A549 (cell line): Measurements from ENCODE around the gene DDAH2. TPM values are rescaled to one million over a fixed set of nuclear protein-coding genes. Genes with fewer than 3 reads are reported as not detected.

Source experiments
- ATAC-seq, 2 experiments: fragments of 200-7000 bp in 1 of 2; fragments of >200 bp in 1 of 2; cut with Nextera tagmentation in 1 of 2; cut with Tn5 transposase in 1 of 2; 3 replicates each; pipeline versions ENCODE4 v1.8.0 to v1.9.1; 2018 to 2020; ENCODE audit warnings: mild to moderate bottlenecking in 1 of 2, moderate library complexity in 1 of 2
- CTCF ChIA-PET: fragments of 300-600 bp; sonication (Branson Sonifier 250); formaldehyde crosslinking; extraction: SDS; loops from one replicate; lab custom pipeline; 2021; ENCODE audit warnings: antibody characterized with exemption, inconsistent platforms; lab: Yijun Ruan, JAX
- POLR2A ChIA-PET: fragments of 350-600 bp; formaldehyde crosslinking; extraction: SDS; loops from one replicate; lab custom pipeline; 2021; ENCODE audit warnings: antibody characterized with exemption, inconsistent platforms; lab: Yijun Ruan, JAX
- DNase-seq, 2 experiments: peaks; one replicate each; pipeline versions ENCODE4 v3.0.0 to v3.0.0-alpha.2; 2011 to 2016; ENCODE audit warnings: low read depth in 1 of 2, low spot score in 1 of 2
- FAIRE-seq: peaks from 2 replicates; lab custom pipeline; 2011; peaks lifted over from hg19 to GRCh38; lab: Jason Lieb, UNC
- H3K27ac ChIP-seq, 2 experiments: fragments of >200 bp; sonication (Bioruptor Twin); formaldehyde crosslinking; 3 replicates each; pipeline ENCODE4 v1.5.1; 2016 to 2017
- H3K4me1 ChIP-seq: fragments of >200 bp; sonication (Bioruptor Twin); formaldehyde crosslinking; 3 replicates; pipeline ENCODE4 v1.6.1; 2016
- H3K4me2 ChIP-seq: fragments of >200 bp; sonication (Bioruptor Twin); formaldehyde crosslinking; 3 replicates; pipeline ENCODE4 v1.6.1; 2016
- H3K4me3 ChIP-seq: fragments of >200 bp; sonication (Bioruptor Twin); formaldehyde crosslinking; 3 replicates; pipeline ENCODE4 v1.5.1; 2016
- H3K9me3 ChIP-seq: fragments of >200 bp; sonication (Bioruptor Twin); formaldehyde crosslinking; 3 replicates; pipeline ENCODE4 v1.6.1; 2016
- ATOH8 ChIP-seq: fragments of 250-450 bp; sonication (Bioruptor Pico); IDR thresholded peaks from 2 replicates; pipeline ENCODE4 v1.5.0; 2020; ENCODE audit warnings: low read depth, mild to moderate bottlenecking, moderate library complexity
- BHLHE40 ChIP-seq: IDR thresholded peaks from 2 replicates; pipeline ENCODE4 v1.6.1; 2012; ENCODE audit warnings: low read depth, low read length, inconsistent platforms
- CBX2 ChIP-seq: fragments of 200-600 bp; sonication (generic); IDR thresholded peaks from 2 replicates; pipeline ENCODE4 v1.6.1; 2016; ENCODE audit warnings: low read depth, mild to moderate bottlenecking, borderline replicate concordance
- CEBPB ChIP-seq, 2 experiments: fragments of >200 bp in 1 of 2; sonication (Bioruptor Twin) in 1 of 2; formaldehyde crosslinking in 1 of 2; IDR thresholded peaks; 2 replicates each; pipeline ENCODE4 v1.6.1; 2012 to 2016
- EHF ChIP-seq: fragments of 250-450 bp; sonication (Bioruptor Pico); IDR thresholded peaks from 2 replicates; pipeline ENCODE4 v1.5.0; 2020; ENCODE audit warnings: mild to moderate bottlenecking
- EHMT2 ChIP-seq: fragments of 200-600 bp; sonication (generic); IDR thresholded peaks from 2 replicates; pipeline ENCODE4 v1.6.1; 2016; ENCODE audit warnings: antibody characterized with exemption, low read depth, mild to moderate bottlenecking, moderate library complexity
- ELK1 ChIP-seq: fragments of 150-350 bp; IDR thresholded peaks from 2 replicates; pipeline ENCODE4 v1.6.1; 2014; ENCODE audit warnings: low read depth, mild to moderate bottlenecking, low read length
- EP300 ChIP-seq, 2 experiments: fragments of >200 bp; sonication (Bioruptor Twin); formaldehyde crosslinking; IDR thresholded peaks; 2 replicates in 1 of 2; 3 replicates in 1 of 2; pipeline ENCODE4 v1.6.1; 2016 to 2017
- FOSL2 ChIP-seq, 2 experiments: fragments of 450-650 bp in 1 of 2; fragments of >200 bp in 1 of 2; sonication (Bioruptor Twin) in 1 of 2; formaldehyde crosslinking; IDR thresholded peaks; 2 replicates each; pipeline versions ENCODE4 v1.5.0 to v1.6.1; 2016 to 2020; ENCODE audit warnings: mild to moderate bottlenecking in 1 of 2, moderate library complexity in 1 of 2
- FOXS1 ChIP-seq: fragments of 250-450 bp; sonication (Bioruptor Pico); IDR thresholded peaks from 2 replicates; pipeline ENCODE4 v1.5.0; 2020; ENCODE audit warnings: mild to moderate bottlenecking, moderate library complexity
- HDAC2 ChIP-seq: fragments of 200-600 bp; sonication (generic); IDR thresholded peaks from 2 replicates; pipeline ENCODE4 v1.6.1; 2016
- HEYL ChIP-seq: fragments of 250-450 bp; sonication (Bioruptor Pico); IDR thresholded peaks from 2 replicates; pipeline ENCODE4 v1.8.0; 2021; ENCODE audit warnings: mild to moderate bottlenecking, moderate library complexity
- HOXA7 ChIP-seq: fragments of 250-450 bp; sonication (Bioruptor Pico); IDR thresholded peaks from 2 replicates; pipeline ENCODE4 v1.5.0; 2020; ENCODE audit warnings: mild to moderate bottlenecking, moderate library complexity
- HOXB5 ChIP-seq: fragments of 250-450 bp; sonication (Bioruptor Pico); IDR thresholded peaks from 2 replicates; pipeline ENCODE4 v1.5.0; 2020; ENCODE audit warnings: mild to moderate bottlenecking, moderate library complexity
- JUN ChIP-seq, 2 experiments: fragments of >200 bp; sonication (Bioruptor Twin); formaldehyde crosslinking; IDR thresholded peaks; 2 replicates in 1 of 2; 3 replicates in 1 of 2; pipeline ENCODE4 v1.6.1; 2016 to 2017
- MAFK ChIP-seq: fragments of 450-650 bp; IDR thresholded peaks from 2 replicates; pipeline ENCODE4 v1.6.1; 2014; ENCODE audit not compliant: partially characterized antibody
- NR3C1 ChIP-seq: fragments of >200 bp; sonication (Bioruptor Twin); formaldehyde crosslinking; IDR thresholded peaks from 3 replicates; pipeline ENCODE4 v1.6.1; 2017
- POLR2AphosphoS2 ChIP-seq: conservative IDR thresholded peaks from 2 replicates; pipeline ENCODE4 v1.6.1; 2012; ENCODE audit warnings: low read length, improper control_type of control experiment, inconsistent platforms
- RAD21 ChIP-seq, 2 experiments: fragments of >200 bp in 1 of 2; sonication (Bioruptor Twin) in 1 of 2; formaldehyde crosslinking in 1 of 2; IDR thresholded peaks in 1 of 2; conservative IDR thresholded peaks in 1 of 2; 2 replicates in 1 of 2; 3 replicates in 1 of 2; pipeline ENCODE4 v1.6.1; 2012 to 2018; ENCODE audit warnings: inconsistent platforms in 1 of 2
- RARB ChIP-seq: fragments of 250-450 bp; sonication (Bioruptor Pico); IDR thresholded peaks from 2 replicates; pipeline ENCODE4 v1.8.0; 2021; ENCODE audit warnings: mild to moderate bottlenecking, moderate library complexity
- RFX5 ChIP-seq: fragments of 450-650 bp; IDR thresholded peaks from 2 replicates; pipeline ENCODE4 v1.7.1; 2014; ENCODE audit warnings: antibody characterized with exemption, mild to moderate bottlenecking, moderate library complexity
- RNF2 ChIP-seq: fragments of 200-600 bp; sonication (generic); IDR thresholded peaks from 2 replicates; pipeline ENCODE4 v1.6.1; 2016; ENCODE audit warnings: low read depth, mild to moderate bottlenecking, antibody characterized with exemption, moderate library complexity, borderline replicate concordance
- SREBF2 ChIP-seq: fragments of 450-650 bp; IDR thresholded peaks from 2 replicates; pipeline ENCODE4 v1.6.1; 2014; ENCODE audit warnings: mild to moderate bottlenecking, moderate library complexity
- ZC3H11A ChIP-seq: fragments of 450-650 bp; IDR thresholded peaks from 2 replicates; pipeline ENCODE4 v1.6.1; 2014; ENCODE audit warnings: antibody characterized with exemption, mild to moderate bottlenecking
- ZNF302 ChIP-seq: fragments of 250-450 bp; sonication (Bioruptor Pico); IDR thresholded peaks from 2 replicates; pipeline ENCODE4 v1.9.0; 2021; ENCODE audit warnings: inconsistent platforms, mild to moderate bottlenecking, moderate library complexity
- ZSCAN20 ChIP-seq: fragments of 250-450 bp; sonication (Bioruptor Pico); IDR thresholded peaks from 2 replicates; pipeline ENCODE4 v1.8.0; 2022; ENCODE audit warnings: mild to moderate bottlenecking, moderate library complexity
- WGBS: methylation state at CpG from one replicate; pipeline ENCODE4 v1.1.6; 2017; ENCODE audit errors: missing lambda C conversion rate; 5-methylcytosine and 5-hydroxymethylcytosine counted together
- polyA plus RNA-seq, 4 experiments: library from polyadenylated mRNA; depleted of rRNA in 3 of 4; stranded (reverse); fragments of >200 nt; fragmentation: RNase III in 1 of 4; extraction: RNeasy Plus Mini Kit Qiagen cat#74134 plus additional on column Dnase treatment in 1 of 4; gene quantifications; 2 replicates in 3 of 4; 3 replicates in 1 of 4; pipeline ENCODE4 v1.2.3, GENCODE V29; 2011 to 2017
- TF ChIP-seq, protein P1 (sequence below): fragments of >200 bp; sonication (Bioruptor Twin); formaldehyde crosslinking; IDR thresholded peaks from 3 replicates; pipeline ENCODE4 v1.6.1; 2016
- TF ChIP-seq, protein P2 (sequence below): fragments of >200 bp; sonication (Bioruptor Twin); formaldehyde crosslinking; IDR thresholded peaks from 2 replicates; pipeline ENCODE4 v1.6.1; 2016

DDAH2 gene
- polyA plus RNA-seq, 2 of the 4 experiments (the other 2 are of a cell fraction): 19.3 to 54.5 TPM

DNA sequence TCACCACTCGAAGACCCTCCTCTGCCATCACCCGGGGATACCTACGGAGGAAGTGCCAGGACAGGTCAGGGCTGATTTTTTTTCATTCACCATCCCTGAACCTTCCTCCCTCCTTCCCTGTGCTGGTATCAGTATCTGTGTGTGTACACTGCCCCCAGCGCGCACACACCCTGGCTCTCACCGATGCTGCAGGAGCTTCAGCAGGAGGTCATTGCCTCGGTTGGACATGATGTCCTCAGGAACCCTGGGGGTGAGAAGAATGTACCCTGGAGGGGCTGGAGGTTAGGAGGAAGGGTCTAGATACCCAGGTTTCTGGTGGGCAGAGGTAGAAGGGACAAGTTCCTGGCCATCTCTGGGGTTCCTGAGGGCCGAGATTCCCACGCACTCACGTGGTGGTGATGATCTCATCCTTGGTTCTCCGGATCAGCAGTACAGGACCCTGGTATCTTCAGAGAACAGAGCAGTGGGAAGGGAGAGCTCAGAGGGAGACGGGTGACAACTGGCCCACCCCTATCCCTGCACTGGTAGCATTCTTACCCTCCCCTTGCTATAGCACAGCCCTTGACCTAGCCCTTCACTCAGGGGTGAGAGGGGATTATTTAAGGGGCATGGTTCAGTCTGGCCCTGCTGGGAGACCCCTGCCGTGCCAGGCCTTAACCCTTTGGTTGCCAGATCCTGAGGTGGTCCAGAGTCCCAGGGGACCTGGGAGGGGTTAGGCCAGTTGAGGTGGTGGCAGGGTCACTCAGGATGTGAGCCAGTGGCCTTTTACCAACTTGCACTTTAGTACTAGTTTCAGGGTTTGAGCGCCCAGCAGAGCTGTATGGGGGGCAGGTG, 41.0 kb downstream of the DDAH2 start:
- POLR2A ChIA-PET: no interaction called here
- TF ChIP-seq ATOH8 (CRISPR knock-in tag): no peak
- TF ChIP-seq, protein P1, sequence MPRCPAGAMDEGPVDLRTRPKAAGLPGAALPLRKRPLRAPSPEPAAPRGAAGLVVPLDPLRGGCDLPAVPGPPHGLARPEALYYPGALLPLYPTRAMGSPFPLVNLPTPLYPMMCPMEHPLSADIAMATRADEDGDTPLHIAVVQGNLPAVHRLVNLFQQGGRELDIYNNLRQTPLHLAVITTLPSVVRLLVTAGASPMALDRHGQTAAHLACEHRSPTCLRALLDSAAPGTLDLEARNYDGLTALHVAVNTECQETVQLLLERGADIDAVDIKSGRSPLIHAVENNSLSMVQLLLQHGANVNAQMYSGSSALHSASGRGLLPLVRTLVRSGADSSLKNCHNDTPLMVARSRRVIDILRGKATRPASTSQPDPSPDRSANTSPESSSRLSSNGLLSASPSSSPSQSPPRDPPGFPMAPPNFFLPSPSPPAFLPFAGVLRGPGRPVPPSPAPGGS: no peak
- TF ChIP-seq BHLHE40: no peak
- no peak for TF ChIP-seq CBX2
- no peak for TF ChIP-seq HOXB5 (CRISPR knock-in tag)
- TF ChIP-seq RARB (CRISPR knock-in tag): no peak
- no peak for TF ChIP-seq POLR2AphosphoS2
- TF ChIP-seq SREBF2: no peak
- TF ChIP-seq ZNF302 (CRISPR knock-in tag): no peak
- no peak for TF ChIP-seq NR3C1
- no peak for TF ChIP-seq CEBPB (IDR thresholded peaks at IDR 0.05)
- TF ChIP-seq, protein P2, sequence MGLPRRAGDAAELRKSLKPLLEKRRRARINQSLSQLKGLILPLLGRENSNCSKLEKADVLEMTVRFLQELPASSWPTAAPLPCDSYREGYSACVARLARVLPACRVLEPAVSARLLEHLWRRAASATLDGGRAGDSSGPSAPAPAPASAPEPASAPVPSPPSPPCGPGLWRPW: no peak
- no peak for TF ChIP-seq ZC3H11A
- TF ChIP-seq HOXA7 (CRISPR knock-in tag): no peak
- TF ChIP-seq ELK1: no peak
- TF ChIP-seq HDAC2: no peak
- no peak for TF ChIP-seq RAD21 (conservative IDR thresholded peaks at IDR 0.05 in 1 of 2, IDR thresholded peaks at IDR 0.05 in 1 of 2)
- TF ChIP-seq EP300 (IDR thresholded peaks at IDR 0.05): no peak
- no peak for ATAC-seq
- FAIRE-seq: no peak
- Histone ChIP-seq H3K4me2 (no peak overlapping the region), H3K4me3 (no peak overlapping the region), H3K27ac (no peak overlapping the region), H3K9me3 (no peaks in the 10 kb centered on the region), H3K4me1 (no peaks in the 10 kb centered on the region; the same call in 2 of the 3 replicates)
- DNase-seq: no peak
- WGBS: 89% methylated on average over 12 of the region's 14 CpGs
- CTCF ChIA-PET: interaction anchor here (1.6 to 2.5 kb wide), 4 partner anchors 16 to 142 kb away, joined by 6 to 9 read pairs (median 8); partner anchors contain the start of gene ABHD16A

- FAIRE-seq (no peak), DNase-seq (no peak), ATAC-seq (no peak)
- ChIA-PET CTCF (interaction anchor here (1.1 to 2.5 kb wide), 5 partner anchors 15 to 152 kb away, joined by 3 to 9 read pairs (median 7); partner anchors contain the start of gene ABHD16A), POLR2A (no interaction called here)
- TF ChIP-seq RNF2: no peak
- TF ChIP-seq ZSCAN20: no peak
- TF ChIP-seq POLR2AphosphoS2: no peak
- TF ChIP-seq RFX5: no peak
- no peak for TF ChIP-seq FOXS1 (CRISPR knock-in tag)
- no peak for TF ChIP-seq EHF (CRISPR knock-in tag)
- no peak for TF ChIP-seq EHMT2
- TF ChIP-seq FOSL2 (IDR thresholded peaks at IDR 0.05): no peak
- TF ChIP-seq FOSL2 (CRISPR knock-in tag; IDR thresholded peaks at IDR 0.05): no peak
- no peak for TF ChIP-seq JUN (IDR thresholded peaks at IDR 0.05)
- TF ChIP-seq HOXA7 (CRISPR knock-in tag): no peak
- no peak for TF ChIP-seq HEYL (CRISPR knock-in tag)
- no peak for TF ChIP-seq MAFK
- Histone ChIP-seq H3K27ac (no peak overlapping the region), H3K4me2 (no peak overlapping the region), H3K4me3 (no peak overlapping the region), H3K4me1 (no peaks in the 10 kb centered on the region; the same call in 2 of the 3 replicates), H3K9me3 (no peaks in the 10 kb centered on the region)
- 86% methylated on average over 8 of the region's 8 CpGs for WGBS
Observed at GRCh38 chr6:31687321-31687720, 41.8 kb downstream of the DDAH2 start.
